Stimulated activated naive CD4-positive, alpha-beta T cell treated with Interleukin-2 at 50 U/mL for 16 hours (primary cell): ENCODE data around the gene RPS2.
A peak's percentile ranks its signal among the peaks of the same experiment; 100 is the strongest.
"Not testable (repeated sequence)": the region's sequence is repeated elsewhere in the genome, so short reads cannot be mapped to it uniquely, and the experiment has no call there.

Experiments used
- DNase-seq: peaks from one replicate; lab custom pipeline; 2025; lab: John Stamatoyannopoulos, UW

RPS2 gene

DNA sequence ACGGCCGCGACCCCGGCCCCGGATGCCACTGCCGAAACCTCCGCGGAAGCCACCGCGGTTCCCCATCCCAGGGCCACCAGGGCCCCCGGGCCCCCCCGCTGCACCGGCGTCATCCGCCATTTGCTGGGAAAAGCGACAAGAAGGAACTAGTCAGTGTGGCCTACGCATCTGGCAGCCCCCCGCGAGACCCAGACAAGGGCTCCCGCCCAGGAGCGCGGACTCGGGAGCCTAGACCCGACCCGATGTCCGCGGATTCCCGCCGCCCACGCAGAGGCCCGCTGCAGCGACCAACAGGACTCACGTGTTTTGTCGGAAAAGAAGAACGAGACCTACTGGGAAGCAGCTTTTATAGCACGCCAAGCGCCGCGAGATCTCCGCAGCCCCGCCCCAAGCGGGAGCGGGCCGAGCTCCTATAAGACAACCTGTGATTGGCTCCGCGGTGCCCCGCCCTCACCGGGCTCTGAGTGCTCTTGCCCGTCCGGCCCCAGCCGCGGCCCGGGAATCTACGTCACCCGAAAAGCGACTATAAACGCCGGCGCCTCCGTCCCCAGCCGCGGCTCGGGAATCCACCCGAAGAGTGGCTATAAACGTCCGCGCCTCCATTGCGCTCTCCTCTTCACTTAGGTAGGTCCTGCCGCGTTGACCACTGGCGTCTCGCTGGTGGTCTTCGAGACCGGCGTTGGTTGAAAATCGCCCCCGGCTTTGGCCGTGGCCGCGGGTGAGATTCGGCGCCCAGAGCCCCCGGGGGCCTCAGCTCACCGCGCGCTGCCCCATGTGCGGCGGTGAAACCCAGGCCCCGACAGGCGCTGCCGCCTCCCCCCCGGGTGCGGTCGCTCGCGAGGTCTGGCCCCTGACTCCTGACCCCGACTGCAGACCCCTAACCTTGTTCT, at the start of gene RPS2:
TSS of gene RPS2 (minus strand) at position 321 of the 890 bp plus-strand sequence. CDS start at position 120, 201 bp downstream.
- DNase-seq, result peak; percentile 99

DNA sequence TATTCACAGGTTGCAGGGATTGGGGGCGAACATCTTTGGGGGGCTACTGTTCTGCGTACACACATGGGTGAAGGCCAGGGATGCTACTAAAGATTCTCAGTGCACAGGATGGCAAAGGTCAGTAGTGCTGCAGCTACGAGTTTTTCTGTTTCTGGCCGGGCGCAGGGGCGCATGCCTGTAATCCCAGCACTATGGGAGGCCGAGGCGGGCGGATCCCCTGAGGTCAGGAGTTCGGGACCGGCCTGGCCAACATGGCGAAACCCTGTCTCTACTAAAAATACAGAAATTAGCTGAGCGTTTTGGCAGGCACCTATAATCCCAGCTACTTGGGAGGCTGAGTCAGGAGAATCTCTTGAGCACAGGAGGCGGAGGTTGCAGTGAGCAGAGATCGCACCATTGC, 48.9 kb upstream of the RPS2 start:
- no peak for DNase-seq

DNA sequence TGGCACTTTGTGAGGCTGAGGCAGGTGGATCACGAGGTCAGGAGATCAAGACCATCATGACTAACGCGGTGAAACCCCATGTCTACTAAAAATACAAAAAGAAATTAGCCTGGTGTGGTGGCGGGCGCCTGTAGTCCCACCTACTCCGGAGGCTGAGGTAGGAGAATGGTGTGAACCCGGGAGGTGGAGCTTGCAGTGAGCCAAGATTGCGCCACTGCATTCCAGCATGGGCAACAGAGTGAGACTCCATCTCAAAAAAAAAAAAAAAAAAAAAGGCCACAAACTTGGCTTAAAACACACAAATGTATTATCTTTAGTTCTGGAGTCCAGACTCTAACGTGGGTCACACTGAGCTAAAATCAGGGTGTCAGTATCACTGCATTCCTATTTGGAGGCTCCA, 47.1 kb upstream of the RPS2 start:
- not testable (repeated sequence) for DNase-seq

DNA sequence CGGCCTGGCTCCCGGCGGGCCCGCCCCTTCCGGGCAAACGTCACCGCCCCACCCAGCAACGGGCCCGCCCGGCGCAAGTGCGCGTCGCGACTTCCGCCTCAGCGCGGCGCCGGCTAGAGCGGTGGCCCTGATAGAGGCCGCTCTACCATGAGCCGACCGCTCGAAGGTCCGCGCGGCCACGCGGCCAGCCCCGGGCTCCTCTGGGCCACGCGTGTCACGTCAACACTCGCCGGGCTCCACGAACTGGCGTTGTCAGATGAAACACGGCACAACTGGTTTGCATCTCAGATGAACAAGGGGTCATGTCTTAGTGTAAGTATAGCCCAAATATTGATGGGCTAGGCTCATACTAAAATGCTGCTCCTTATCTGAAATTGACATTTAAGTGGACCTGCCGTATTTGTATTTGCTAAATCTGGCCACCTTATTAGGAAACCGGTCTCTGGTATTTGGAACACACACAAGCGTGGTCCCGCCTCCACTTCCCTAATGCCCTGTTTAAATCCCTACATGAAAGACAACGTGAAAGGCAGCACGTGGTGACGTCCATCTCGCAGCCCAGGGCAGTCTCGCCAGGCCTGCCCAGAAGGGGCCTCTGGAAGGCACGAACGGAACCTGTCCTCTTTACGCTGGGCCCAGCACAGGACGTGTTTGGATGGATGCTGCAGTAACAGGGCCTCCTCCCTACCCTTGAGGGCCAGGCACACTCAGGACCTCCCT, 45.3 kb upstream of the RPS2 start, which contains the start of gene ZNF598:
TSS of gene ZNF598 (minus strand) at position 31 of the 720 bp plus-strand sequence.
- DNase-seq, result peak; percentile 70

DNA sequence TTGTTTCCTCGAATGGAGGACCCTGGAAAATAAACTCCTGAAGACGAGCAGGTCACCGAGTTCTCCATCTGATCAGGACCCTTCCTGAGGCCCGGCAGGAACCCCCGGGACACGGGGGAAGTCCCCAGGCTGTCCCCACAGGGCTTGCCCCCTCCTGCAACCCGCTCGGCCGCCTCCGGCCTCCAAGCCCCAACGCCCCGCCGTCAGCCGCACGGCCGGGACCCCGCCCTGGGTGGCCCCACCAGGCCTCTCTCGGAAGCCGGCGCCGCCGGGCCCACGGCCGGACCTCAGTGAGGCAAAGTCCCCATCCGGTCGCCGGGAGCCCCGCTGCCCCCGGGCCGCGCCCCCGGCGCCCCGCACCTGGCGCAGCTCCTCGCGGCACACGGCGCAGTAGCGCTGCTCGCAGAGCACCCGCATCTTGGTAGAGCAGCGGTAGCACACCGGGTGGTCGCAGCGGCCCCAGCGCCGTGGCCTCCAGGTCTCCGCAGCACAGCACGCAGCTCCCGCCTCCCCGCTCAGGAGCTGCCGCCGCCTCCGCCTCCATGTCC, 44.6 kb upstream of the RPS2 start:
- no peak for DNase-seq

DNA sequence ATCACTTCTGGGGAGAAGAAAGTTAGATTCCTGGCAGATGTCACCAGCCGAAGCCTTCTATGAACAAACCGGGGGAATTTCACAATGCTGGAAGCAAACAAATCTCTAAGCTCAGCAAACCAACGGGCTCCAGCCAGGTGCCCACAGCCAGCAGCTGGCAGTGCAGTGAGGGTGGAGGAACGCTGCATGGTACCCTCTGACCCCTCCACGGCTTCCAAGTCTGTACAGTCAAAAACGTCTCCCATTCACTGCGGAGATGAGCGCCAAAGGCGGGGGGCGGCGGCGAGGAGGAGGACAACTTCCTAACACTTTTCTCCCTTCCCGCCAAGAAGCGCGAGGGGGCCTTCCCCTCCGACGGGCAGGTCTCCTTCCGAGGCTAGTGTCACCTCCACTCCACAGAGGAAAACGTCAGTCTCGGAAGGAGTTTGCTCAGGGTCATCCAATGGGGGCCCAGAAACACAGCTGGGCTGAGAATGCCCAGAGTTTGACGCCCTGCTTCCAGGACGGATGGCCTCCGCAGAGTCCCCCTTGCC, 44.1 kb upstream of the RPS2 start:
- DNase-seq, result no peak

DNA sequence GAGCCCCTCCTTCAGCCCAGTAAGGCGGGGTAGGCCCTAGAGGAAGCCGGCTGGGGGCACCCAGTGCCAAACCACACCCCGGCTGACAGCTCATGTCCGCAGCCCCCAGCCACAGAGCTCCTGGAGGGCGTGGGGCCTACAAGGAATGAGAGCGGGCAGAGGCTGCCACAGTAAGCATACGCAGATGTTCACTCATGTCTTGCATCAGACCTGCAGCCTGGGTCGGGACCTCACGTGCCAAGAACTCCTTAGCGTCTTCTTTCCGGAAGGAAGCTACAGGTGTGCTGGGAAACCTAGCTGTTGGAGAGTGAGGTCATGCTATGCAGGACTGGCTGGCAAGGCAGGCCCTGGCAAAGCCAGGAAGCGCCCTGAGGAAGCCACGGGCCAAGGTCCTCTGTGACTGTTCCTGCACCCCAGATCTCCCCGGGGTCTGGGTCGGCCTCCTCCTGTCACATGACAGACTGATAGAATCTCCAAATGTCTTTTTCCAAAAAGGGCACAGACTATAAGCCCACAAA, 43.4 kb upstream of the RPS2 start:
- no peak for DNase-seq

DNA sequence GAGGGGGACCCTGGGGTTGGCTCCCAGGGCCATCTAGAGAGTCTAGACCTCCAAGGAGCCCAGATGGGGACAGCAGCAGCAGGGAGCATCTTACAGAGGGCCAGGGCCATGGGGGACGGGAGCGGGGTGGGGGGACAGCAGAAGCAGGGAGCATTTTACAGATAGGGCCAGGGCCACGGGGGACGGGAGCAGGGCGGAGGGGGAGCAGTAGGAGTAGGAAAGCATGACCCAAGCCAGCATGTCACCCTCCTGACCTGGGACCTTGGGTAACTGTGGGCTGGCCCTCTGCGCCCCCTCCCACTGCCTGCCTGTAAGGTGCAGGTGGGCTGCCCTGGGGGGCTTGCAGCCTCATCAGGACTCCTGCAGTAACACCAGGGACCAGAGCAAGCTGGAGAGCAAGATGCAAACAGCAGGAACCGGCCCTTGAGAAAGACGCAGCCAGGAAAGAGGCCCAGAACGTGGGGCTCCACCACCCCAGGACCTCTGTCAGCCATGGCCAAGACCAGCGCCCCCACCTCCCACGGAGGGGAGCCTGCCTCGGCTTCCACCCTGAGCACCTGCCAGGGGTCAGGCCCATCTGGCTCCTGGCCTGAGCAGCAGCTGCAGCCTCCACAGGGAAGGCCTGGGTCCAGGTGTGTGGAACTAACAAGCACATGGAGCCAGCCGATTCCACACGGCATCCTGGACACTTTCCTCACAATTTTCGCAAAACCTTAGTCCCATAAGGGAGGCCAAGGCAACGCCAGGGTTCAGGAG, 42.6 kb upstream of the RPS2 start:
- no peak for DNase-seq

DNA sequence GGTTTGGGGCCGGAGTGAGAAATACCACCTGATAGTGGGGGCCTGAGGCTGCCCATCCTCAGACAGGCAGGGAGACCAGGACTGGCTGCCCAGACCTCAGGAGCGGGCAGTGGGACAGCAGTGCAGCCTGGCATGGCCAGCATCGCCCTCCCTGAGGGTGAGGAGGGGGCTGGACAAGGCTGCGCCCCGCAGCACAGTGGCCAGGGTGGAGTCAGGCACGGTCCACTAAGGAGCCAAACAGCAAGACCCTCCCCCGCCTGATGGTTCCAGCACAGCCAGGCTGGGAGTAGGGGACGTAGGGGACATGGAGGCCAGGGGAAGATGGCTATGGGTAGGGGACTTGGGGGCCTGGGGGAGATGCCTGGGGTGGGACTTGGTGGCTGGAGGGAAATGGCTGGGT, 41.7 kb upstream of the RPS2 start:
- DNase-seq, result no peak

DNA sequence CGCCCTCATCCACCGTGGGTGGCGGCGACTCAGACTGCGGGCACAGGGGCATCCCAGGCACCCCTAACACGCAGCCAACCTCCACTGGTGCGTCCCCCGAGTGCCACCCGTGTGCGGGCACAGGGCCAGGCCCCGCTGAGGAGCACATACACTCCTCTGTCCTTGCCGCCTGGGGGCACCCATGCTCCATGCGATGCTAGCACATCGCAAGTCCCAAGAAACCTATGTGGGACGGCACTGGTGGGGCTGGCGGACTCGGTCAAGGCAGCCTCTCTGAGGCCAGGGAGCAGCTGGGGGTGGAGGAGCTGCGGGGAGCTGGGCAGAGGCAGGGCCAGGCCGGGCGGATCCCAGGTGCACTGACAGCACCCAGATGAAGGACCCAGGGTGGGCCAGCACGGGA, 41.0 kb upstream of the RPS2 start:
- no peak for DNase-seq

DNA sequence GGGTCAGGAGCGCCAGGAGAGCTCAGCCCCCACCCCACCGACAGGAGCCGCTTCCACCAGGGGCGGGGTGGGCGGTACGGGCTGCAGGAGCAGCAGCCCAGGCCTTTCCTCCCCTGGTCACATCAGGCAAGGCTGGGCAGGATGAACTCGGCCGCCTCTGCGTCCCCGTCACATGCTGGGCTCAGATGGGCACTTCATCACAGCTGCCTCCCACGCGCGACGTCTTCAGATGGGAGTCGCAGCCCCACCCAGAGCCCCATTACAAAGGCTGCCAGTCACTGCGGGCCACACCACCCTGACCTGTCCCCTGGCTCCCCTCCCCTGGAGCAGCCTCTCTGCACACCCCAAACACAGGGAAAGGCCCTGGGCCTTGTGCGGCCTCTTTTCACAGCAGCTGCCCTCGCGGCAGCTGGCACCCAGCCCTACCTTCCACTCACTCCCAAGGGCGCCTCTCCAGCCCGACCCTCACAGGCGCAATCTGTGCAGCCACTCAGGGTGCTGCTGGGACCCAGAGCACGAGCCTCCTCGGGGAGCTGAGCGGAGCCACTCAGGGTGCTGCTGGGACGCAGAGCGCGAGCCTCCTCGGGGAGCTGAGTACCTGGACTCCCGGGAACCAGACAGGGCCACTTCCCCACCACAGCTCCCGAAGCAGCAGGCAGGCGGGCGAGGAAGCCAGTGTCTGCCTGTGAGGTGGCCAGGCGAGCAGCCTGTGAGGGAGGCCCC, 40.3 kb upstream of the RPS2 start:
- DNase-seq, result no peak

DNA sequence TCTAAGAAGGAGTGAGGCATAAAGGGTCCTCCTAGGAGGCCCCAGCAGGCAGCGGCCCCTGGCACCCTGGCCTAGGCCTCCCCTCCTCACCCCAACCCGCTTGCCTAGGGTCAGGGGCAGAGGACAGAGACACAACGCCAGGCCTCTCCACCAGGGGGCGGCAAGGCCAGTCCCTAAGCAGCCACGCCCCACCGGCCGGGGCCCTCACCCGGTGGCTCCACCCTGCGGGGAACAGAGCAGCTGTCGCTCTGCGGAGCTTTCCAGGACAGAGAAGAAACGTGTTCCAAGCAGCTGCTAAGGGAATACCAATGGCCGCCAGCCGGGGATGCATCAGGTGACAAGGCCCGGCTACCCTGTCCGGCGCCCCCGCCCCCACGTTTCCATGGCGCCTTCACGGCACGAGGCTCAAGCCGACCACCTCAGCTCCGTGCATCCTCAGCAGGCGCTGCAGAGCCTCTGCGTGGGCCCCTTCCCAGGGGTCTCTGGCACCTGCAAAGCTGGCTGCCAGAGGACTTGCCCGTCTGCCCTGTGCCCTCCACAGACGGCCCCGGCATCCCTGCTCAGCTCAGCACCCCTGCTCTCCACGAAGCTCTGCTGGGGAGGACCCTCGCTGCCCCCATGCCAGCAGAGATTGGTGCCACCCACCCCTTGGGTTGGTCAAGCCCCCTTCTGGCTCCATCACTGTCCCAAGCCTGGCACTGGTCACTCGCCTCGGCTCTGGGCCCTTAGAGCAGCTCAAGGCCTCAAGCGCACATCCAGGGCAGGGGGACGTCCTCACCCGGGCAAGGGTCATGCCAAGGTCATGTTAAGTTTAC, 39.4 kb upstream of the RPS2 start:
- peak; percentile 82 for DNase-seq

DNA sequence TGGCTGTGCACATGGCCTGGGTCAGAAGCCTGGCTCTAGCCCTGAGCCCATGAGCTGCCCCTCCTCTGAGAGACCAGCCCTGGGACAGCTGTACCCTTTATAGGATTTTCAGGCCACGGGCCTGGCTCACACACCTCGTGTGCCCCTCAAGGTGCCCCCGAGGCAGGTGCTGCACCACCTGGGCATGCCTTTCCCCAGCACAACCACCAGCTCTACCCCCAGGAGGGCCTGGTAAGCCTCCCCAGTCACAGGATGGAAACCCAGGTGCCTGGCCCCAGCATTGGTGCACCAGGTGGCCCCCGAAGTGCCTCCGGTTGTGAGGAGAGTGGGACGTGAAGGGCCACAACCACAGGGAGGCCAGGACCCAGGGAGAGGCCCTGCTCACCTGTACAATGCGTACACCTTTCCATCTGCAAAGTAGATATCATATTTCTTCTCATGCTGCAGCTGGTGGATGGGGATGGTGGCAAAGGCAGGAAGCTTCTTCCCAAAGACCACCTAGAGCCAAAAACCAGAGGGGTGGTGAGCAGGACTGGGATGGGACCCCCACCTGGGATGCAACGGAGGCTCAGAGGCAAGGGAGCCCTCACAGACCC, 38.7 kb upstream of the RPS2 start:
- DNase-seq, result no peak

DNA sequence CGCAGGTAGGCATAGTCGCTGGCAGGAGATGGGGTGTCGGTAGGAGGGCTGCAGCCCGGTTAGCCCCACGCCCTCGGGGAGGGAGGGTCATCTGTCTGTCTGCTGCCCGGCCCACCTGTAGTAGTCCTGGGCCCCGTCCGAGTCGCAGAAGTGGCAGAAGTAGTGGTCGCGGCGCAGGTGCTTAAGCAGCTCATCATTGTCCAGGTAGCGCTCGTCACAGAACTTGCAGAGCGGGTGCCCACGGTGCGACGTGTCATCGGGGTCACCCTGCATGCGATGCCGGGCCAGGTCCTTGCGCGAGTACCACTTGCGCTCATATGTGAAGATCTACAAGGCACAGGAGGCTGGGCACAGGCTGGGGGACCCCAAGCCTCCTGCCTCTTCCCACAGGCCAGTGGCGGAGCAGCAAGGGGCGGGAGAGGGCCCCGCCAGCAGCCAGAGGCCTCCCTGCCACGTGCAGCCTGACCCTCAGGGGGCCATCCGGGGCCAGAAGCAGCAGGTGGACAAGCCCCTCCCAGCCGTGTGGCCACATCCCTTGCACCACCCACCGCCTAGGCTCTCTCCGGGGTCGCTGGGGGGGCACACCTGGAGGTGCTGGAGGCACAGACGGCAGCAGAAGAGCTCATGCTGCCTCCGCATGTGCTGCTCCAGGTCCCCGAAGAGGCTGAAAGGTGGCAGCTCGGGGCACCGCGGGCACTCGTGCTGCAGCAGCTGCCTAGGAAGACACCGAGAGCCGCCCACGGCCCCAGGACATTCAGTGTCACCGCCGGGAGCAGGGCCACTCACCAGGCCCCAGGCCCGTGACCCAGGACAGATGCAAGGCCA, 38.0 kb upstream of the RPS2 start:
- no peak for DNase-seq

DNA sequence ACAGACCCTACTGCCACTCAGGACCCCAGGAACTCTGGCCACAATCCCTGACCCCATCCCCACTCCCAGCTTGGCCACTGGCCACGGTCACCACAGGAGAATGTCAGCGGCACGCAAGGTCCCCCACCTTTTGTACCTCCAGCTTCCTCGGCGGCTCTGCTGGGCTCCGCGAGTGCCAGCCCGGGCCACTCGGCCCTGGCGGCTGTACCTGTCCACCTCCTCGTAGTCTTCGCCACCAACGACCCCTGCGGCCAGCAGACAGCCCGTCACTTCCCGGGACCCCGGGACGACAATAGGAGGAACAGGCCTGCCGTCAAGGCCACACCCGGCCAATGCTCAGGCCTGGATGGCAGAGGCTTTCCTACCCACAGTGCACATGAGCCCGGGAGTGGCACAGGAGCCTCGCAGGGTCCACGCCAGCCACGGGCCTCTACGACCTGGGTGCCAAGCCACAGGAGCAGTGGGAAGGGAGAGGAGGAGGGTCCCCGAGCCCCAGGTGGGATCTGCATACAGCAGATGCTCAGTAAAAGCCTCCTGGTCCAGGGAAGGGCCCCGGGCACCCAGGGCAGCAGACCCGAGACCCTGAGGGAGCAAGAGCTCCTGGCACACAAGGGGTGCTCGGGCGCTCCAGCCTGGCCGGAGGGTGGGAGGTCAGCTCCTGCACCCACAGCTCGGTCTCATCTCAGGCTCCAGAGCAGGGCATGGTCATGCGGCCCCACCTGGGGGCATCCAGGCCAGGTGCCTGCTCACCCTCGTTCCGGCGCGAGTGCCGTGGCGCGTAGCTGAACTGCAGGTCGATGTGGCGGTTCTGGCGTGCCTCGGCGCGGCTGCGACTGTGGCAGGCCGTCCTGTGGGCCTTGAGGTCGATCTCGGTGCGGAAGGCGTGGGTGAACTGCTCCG, 37.1 kb upstream of the RPS2 start:
- no peak for DNase-seq

DNA sequence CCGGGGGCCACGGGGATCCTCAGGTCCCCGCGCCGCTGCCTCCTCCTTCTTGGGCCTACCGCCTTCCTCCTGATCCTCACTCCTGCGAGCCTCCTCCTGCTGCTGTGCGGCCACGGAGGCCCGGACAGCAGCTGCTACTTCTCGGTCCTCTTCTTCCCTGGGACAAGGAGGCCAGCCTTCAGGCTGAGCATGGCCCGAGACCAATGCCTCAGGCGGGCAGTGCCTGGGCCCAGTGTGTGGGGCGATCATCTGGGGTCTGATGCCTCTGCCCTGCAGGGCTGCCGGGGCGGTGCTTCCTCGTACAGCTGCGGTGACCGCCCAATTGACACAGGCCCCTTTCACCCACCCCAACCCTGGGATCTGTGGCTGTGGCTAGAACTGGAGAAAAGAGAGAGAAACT, 36.4 kb upstream of the RPS2 start:
- no peak for DNase-seq

DNA sequence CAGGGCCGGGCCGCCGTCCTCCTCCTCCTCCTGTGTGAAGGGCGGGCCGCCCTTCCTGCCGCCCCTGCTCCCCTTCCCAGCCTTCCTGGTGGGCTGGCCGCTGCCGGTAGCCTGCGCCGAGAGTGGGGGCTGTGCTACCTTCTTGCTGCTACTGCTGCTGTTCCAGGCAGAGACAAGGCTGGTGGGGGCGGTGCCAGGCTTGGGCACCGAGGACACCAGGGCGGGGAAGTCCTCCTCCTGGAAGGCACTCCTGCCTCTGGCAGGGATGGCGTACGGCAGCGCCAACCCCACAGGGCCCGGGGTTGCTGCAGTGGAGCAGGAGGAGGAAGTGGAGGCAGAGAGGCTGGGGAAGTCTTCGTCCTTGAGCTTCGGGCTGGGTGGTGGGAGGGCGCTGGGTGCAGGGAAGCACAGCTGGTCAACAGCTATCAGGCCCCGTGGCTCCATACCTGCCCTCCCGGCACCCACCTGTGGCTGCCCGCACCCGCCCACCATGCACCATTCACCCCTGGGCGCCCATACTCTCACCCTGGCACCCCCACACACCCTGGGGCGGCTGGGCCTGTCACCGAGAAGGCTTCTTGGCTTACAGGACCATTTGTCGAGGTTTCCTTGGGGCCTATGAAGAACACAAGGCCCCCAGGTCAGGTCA, 35.4 kb upstream of the RPS2 start:
- no peak for DNase-seq
